GM18868 (cell line): ENCODE results near the gene SEC62.

ENCODE experiments used
- ATAC-seq: cut with Tn5 transposase; IDR thresholded peaks from one replicate; pipeline ENCODE4 v1.9.1; 2021; ENCODE audit warnings: mild to moderate bottlenecking, moderate library complexity; ENCODE audit not compliant: unreplicated experiment

SEC62 gene

GRCh38 chr3:169966428-169966950 lies at the start of gene SEC62:
SEC62 (plus strand) TSS chr3:169966807; CDS start chr3:169966823, 16 bp downstream.
- ATAC-seq: peak; percentile 90

GRCh38 chr3:169923189-169923588 lies 43.4 kb upstream of the SEC62 start:
- ATAC-seq: no peak

GRCh38 chr3:169923831-169924230 lies 42.8 kb upstream of the SEC62 start:
- no peak for ATAC-seq

- ATAC-seq: peak; percentile 32
Observed at GRCh38 chr3:169929830-169930519, 36.6 kb upstream of the SEC62 start.

GRCh38 chr3:169930843-169931242 lies 35.8 kb upstream of the SEC62 start:
- ATAC-seq: no peak

GRCh38 chr3:169931747-169932520 lies 34.7 kb upstream of the SEC62 start:
- ATAC-seq: peak; percentile 95

- ATAC-seq: no peak
Observed at GRCh38 chr3:169939320-169939719, 27.3 kb upstream of the SEC62 start.

GRCh38 chr3:169939751-169940150 lies 26.9 kb upstream of the SEC62 start:
- no peak for ATAC-seq

GRCh38 chr3:169940470-169941181 lies 26.0 kb upstream of the SEC62 start:
- peak; percentile 68 for ATAC-seq

- peak; percentile 90 for ATAC-seq
Observed at GRCh38 chr3:169945313-169945712, 21.3 kb upstream of the SEC62 start.

- ATAC-seq: no peak
Observed at GRCh38 chr3:169946336-169946735, 20.3 kb upstream of the SEC62 start.

GRCh38 chr3:169948559-169949448 lies 17.8 kb upstream of the SEC62 start:
- ATAC-seq: peak; percentile 23

GRCh38 chr3:169952045-169952444 lies 14.6 kb upstream of the SEC62 start:
- ATAC-seq: no peak

- peak; percentile 39 for ATAC-seq
Observed at GRCh38 chr3:169953462-169954141, 13.0 kb upstream of the SEC62 start.

- ATAC-seq: peak; percentile 89
Observed at GRCh38 chr3:169954142-169954756, 12.4 kb upstream of the SEC62 start.

GRCh38 chr3:169955406-169955805 lies 11.2 kb upstream of the SEC62 start:
- no peak for ATAC-seq

- no peak for ATAC-seq
Observed at GRCh38 chr3:169964176-169964575, 2.4 kb upstream of the SEC62 start.

- ATAC-seq: peak; percentile 29
Observed at GRCh38 chr3:169965562-169966427, 812 bp upstream of the SEC62 start.
